ENCODE measurements around the gene DMBX1. TPM values are rescaled to one million over a fixed set of nuclear protein-coding genes. Genes with fewer than 3 reads are reported as not detected.

Gene DMBX1
- polyA plus RNA-seq, 1 of the 3 experiments (the other 2 are of a cell fraction) = not detected

DNA sequence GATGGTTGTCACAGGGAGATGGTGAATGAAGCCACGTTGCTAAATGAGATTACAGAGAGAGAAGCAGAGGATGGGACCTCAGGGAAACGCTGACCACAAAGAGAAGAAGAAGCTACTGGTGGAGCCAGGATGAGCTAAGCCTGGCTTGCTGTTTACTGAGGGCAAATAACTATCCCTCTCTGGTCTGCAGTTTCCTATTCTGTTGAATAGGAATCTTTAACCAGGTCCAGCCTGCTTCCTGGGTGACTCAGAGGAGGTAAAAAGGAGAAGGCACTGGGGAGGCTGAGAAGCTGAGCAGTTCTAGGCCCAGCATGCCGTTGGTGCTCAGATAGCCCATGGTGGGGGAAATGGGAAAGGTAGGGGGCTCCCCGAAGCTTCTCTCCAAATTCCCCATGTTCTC lies 29.6 kb downstream of the DMBX1 start:
- WGBS (ENCODE audit: low lambda C conversion rate) = 62% methylated on average over 4 of the region's 4 CpGs
- Histone ChIP-seq H2AFZ (ENCODE audit: low read depth) (no peak overlapping the region), H3K27ac (ENCODE audit: low read depth in 2 of 2, low read length in 1 of 2) (no peak overlapping the region), H4K20me1 (ENCODE audit: insufficient read depth) (no peaks in the 10 kb centered on the region), H3K27me3 (ENCODE audit: insufficient read depth) (no peaks in the 10 kb centered on the region), H3K9me2 (no peaks in the 10 kb centered on the region), H3K4me2 (0 out of 2 replicates have a peak overlapping the region, but pooled peaks have one; percentile 62), H3K36me3 (replicated peaks in 1 of 2; ENCODE audit: control insufficient read depth in 1 of 2, insufficient read depth in 2 of 2, low read length in 1 of 2) (no peaks in the 10 kb centered on the region), H3K9me3 (no peaks in the 10 kb centered on the region), H3K4me3 (ENCODE audit: low read depth in 2 of 2, low read length in 1 of 2) (no peak overlapping the region), H3K4me1 (ENCODE audit: control insufficient read depth in 1 of 2, insufficient read depth in 2 of 2, low read depth in 1 of 2, low read length in 1 of 2) (peaks cover 12 to 39% of the 10 kb centered on the region in 2 experiments; a peak in 3 of 4 replicates), H3K9ac (no peak overlapping the region), H3K79me2 (ENCODE audit: insufficient read depth) (no peaks in the 10 kb centered on the region), H3F3A (replicated peaks; ENCODE audit: insufficient read depth) (peaks cover 27% of the 10 kb centered on the region)
- ChIA-PET CTCF (interaction anchor here (0.9 to 5.9 kb wide), 7 partner anchors 9 to 77 kb away, joined by 3 to 38 read pairs (median 6); no protein-coding TSS in a partner anchor), POLR2A (no interaction called here)
- TF ChIP-seq TAF1 (IDR thresholded peaks at IDR 0.05; ENCODE audit: borderline replicate concordance, low read depth, low read length) = no peak
- TF ChIP-seq, protein P1, sequence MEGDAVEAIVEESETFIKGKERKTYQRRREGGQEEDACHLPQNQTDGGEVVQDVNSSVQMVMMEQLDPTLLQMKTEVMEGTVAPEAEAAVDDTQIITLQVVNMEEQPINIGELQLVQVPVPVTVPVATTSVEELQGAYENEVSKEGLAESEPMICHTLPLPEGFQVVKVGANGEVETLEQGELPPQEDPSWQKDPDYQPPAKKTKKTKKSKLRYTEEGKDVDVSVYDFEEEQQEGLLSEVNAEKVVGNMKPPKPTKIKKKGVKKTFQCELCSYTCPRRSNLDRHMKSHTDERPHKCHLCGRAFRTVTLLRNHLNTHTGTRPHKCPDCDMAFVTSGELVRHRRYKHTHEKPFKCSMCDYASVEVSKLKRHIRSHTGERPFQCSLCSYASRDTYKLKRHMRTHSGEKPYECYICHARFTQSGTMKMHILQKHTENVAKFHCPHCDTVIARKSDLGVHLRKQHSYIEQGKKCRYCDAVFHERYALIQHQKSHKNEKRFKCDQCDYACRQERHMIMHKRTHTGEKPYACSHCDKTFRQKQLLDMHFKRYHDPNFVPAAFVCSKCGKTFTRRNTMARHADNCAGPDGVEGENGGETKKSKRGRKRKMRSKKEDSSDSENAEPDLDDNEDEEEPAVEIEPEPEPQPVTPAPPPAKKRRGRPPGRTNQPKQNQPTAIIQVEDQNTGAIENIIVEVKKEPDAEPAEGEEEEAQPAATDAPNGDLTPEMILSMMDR (IDR thresholded peaks at IDR 0.05) = no peak
- no peak for TF ChIP-seq GATA2 (CRISPR knock-in tag; IDR thresholded peaks at IDR 0.05)
- TF ChIP-seq, protein P2, sequence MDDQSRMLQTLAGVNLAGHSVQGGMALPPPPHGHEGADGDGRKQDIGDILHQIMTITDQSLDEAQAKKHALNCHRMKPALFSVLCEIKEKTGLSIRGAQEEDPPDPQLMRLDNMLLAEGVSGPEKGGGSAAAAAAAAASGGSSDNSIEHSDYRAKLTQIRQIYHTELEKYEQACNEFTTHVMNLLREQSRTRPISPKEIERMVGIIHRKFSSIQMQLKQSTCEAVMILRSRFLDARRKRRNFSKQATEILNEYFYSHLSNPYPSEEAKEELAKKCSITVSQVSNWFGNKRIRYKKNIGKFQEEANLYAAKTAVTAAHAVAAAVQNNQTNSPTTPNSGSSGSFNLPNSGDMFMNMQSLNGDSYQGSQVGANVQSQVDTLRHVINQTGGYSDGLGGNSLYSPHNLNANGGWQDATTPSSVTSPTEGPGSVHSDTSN (IDR thresholded peaks at IDR 0.05) = no peak
- TF ChIP-seq MEF2A (IDR thresholded peaks at IDR 0.05; ENCODE audit: borderline replicate concordance, low read depth) = no peak
- TF ChIP-seq, protein P3, sequence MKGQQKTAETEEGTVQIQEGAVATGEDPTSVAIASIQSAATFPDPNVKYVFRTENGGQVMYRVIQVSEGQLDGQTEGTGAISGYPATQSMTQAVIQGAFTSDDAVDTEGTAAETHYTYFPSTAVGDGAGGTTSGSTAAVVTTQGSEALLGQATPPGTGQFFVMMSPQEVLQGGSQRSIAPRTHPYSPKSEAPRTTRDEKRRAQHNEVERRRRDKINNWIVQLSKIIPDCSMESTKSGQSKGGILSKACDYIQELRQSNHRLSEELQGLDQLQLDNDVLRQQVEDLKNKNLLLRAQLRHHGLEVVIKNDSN (IDR thresholded peaks at IDR 0.05; ENCODE audit: borderline replicate concordance, low read depth) = no peak
- TF ChIP-seq SIN3A (IDR thresholded peaks at IDR 0.05; ENCODE audit: borderline replicate concordance, low read depth, low read length) = no peak
- TF ChIP-seq FOSL2 (IDR thresholded peaks at IDR 0.05; ENCODE audit: borderline replicate concordance, low read depth) = no peak
- TF ChIP-seq TEAD4 (IDR thresholded peaks at IDR 0.05; ENCODE audit: borderline replicate concordance, insufficient read depth) = no peak
- no peak for TF ChIP-seq CHD2 (IDR thresholded peaks at IDR 0.05; ENCODE audit: low read length, partially characterized antibody)
- TF ChIP-seq RXRA (IDR thresholded peaks at IDR 0.05; ENCODE audit: borderline replicate concordance, low read depth) = no peak
- TF ChIP-seq, protein P4, sequence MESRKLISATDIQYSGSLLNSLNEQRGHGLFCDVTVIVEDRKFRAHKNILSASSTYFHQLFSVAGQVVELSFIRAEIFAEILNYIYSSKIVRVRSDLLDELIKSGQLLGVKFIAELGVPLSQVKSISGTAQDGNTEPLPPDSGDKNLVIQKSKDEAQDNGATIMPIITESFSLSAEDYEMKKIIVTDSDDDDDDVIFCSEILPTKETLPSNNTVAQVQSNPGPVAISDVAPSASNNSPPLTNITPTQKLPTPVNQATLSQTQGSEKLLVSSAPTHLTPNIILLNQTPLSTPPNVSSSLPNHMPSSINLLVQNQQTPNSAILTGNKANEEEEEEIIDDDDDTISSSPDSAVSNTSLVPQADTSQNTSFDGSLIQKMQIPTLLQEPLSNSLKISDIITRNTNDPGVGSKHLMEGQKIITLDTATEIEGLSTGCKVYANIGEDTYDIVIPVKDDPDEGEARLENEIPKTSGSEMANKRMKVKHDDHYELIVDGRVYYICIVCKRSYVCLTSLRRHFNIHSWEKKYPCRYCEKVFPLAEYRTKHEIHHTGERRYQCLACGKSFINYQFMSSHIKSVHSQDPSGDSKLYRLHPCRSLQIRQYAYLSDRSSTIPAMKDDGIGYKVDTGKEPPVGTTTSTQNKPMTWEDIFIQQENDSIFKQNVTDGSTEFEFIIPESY (IDR thresholded peaks at IDR 0.05; ENCODE audit: borderline replicate concordance, low read depth) = no peak
- no peak for TF ChIP-seq RCOR1 (IDR thresholded peaks at IDR 0.05; ENCODE audit: low read length)
- no peak for DNase-seq
